ENCODE measurements around the gene SLC34A1. TPM values are rescaled to one million over a fixed set of nuclear protein-coding genes. Genes with fewer than 3 reads are reported as not detected.

Gene SLC34A1
- total RNA-seq, 1 donor from 2014 or later = not detected

GRCh38 chr5:177344891-177345290, 39.3 kb upstream of the SLC34A1 start:
- H3K27ac Mint-ChIP-seq (ENCODE audit: unreplicated experiment) = no peak overlapping the region
- peaks cover 3% of the 10 kb centered on the region for H3K9me3 Mint-ChIP-seq (ENCODE audit: unreplicated experiment)
- TF ChIP-seq CTCF (IDR thresholded peaks at IDR 0.05; ENCODE audit: partially characterized antibody, unreplicated experiment) = no peak
- H3K36me3 Mint-ChIP-seq (ENCODE audit: unreplicated experiment) = peaks cover 5% of the 10 kb centered on the region
- H3K4me3 Mint-ChIP-seq (ENCODE audit: unreplicated experiment) = no peak overlapping the region
- peaks cover 8% of the 10 kb centered on the region for H3K4me1 Mint-ChIP-seq (ENCODE audit: low read depth, unreplicated experiment)
- DNase-seq = no peak
- H3K27me3 Mint-ChIP-seq (ENCODE audit: unreplicated experiment) = no peaks in the 10 kb centered on the region

- TF ChIP-seq CTCF (IDR thresholded peaks at IDR 0.05; ENCODE audit: partially characterized antibody, unreplicated experiment) = no peak
- peaks cover 5% of the 10 kb centered on the region for H3K9me3 Mint-ChIP-seq (ENCODE audit: unreplicated experiment)
- peaks cover 10% of the 10 kb centered on the region for H3K4me1 Mint-ChIP-seq (ENCODE audit: low read depth, unreplicated experiment)
- H3K27ac Mint-ChIP-seq (ENCODE audit: unreplicated experiment) = no peak overlapping the region
- peaks cover 5% of the 10 kb centered on the region for H3K36me3 Mint-ChIP-seq (ENCODE audit: unreplicated experiment)
- no peak overlapping the region for H3K4me3 Mint-ChIP-seq (ENCODE audit: unreplicated experiment)
- peaks cover 2% of the 10 kb centered on the region for H3K27me3 Mint-ChIP-seq (ENCODE audit: unreplicated experiment)
- DNase-seq = no peak
These were observed 37.4 kb upstream of the SLC34A1 start for GRCh38 chr5:177346820-177347219.

GRCh38 chr5:177347699-177348098, 36.5 kb upstream of the SLC34A1 start:
- no peak for TF ChIP-seq CTCF (IDR thresholded peaks at IDR 0.05; ENCODE audit: partially characterized antibody, unreplicated experiment)
- Mint-ChIP-seq H3K4me1 (ENCODE audit: low read depth, unreplicated experiment) (peaks cover 10% of the 10 kb centered on the region), H3K36me3 (ENCODE audit: unreplicated experiment) (peaks cover 5% of the 10 kb centered on the region), H3K27ac (ENCODE audit: unreplicated experiment) (no peak overlapping the region), H3K4me3 (ENCODE audit: unreplicated experiment) (no peak overlapping the region), H3K27me3 (ENCODE audit: unreplicated experiment) (peaks cover 2% of the 10 kb centered on the region), H3K9me3 (ENCODE audit: unreplicated experiment) (peaks cover 5% of the 10 kb centered on the region)
- DNase-seq = no peak

GRCh38 chr5:177349362-177349647, 34.9 kb upstream of the SLC34A1 start:
- peaks cover 4% of the 10 kb centered on the region for H3K9me3 Mint-ChIP-seq (ENCODE audit: unreplicated experiment)
- DNase-seq = no peak
- peaks cover 2% of the 10 kb centered on the region for H3K27me3 Mint-ChIP-seq (ENCODE audit: unreplicated experiment)
- H3K4me3 Mint-ChIP-seq (ENCODE audit: unreplicated experiment) = no peak overlapping the region
- no peak overlapping the region for H3K27ac Mint-ChIP-seq (ENCODE audit: unreplicated experiment)
- no peak for TF ChIP-seq CTCF (IDR thresholded peaks at IDR 0.05; ENCODE audit: partially characterized antibody, unreplicated experiment)
- H3K36me3 Mint-ChIP-seq (ENCODE audit: unreplicated experiment) = no peaks in the 10 kb centered on the region
- peaks cover 10% of the 10 kb centered on the region for H3K4me1 Mint-ChIP-seq (ENCODE audit: low read depth, unreplicated experiment)

GRCh38 chr5:177349762-177350161, 34.5 kb upstream of the SLC34A1 start:
- no peak overlapping the region for H3K27ac Mint-ChIP-seq (ENCODE audit: unreplicated experiment)
- no peak for TF ChIP-seq CTCF (IDR thresholded peaks at IDR 0.05; ENCODE audit: partially characterized antibody, unreplicated experiment)
- no peak for DNase-seq
- H3K36me3 Mint-ChIP-seq (ENCODE audit: unreplicated experiment) = no peaks in the 10 kb centered on the region
- peak overlapping the region; percentile 75 for H3K4me3 Mint-ChIP-seq (ENCODE audit: unreplicated experiment)
- H3K9me3 Mint-ChIP-seq (ENCODE audit: unreplicated experiment) = peaks cover 4% of the 10 kb centered on the region
- peaks cover 2% of the 10 kb centered on the region for H3K27me3 Mint-ChIP-seq (ENCODE audit: unreplicated experiment)
- H3K4me1 Mint-ChIP-seq (ENCODE audit: low read depth, unreplicated experiment) = peaks cover 10% of the 10 kb centered on the region
